H1 (cell line): ENCODE measurements around the gene ACSF3. TPM values are rescaled to one million over a fixed set of nuclear protein-coding genes. Genes with fewer than 3 reads are reported as not detected.

Source experiments
- CTCF ChIA-PET: fragments of 300-600 bp; sonication (Branson Sonifier 250); formaldehyde crosslinking; loops from one replicate; lab custom pipeline; 2021; ENCODE audit not compliant: partially characterized antibody; lab: Charles Lee
- POLR2A ChIA-PET: fragments of 300-600 bp; sonication (Branson Sonifier 250); formaldehyde crosslinking; loops from one replicate; lab custom pipeline; 2021; ENCODE audit warnings: inconsistent platforms; ENCODE audit not compliant: partially characterized antibody; lab: Charles Lee
- DNase-seq, 2 experiments: peaks; one replicate each; pipeline versions ENCODE4 v3.0.0 to v3.0.0-alpha.2; 2010 to 2022; ENCODE audit warnings: low spot score in 2 of 2, low read depth in 1 of 2, mixed read lengths in 1 of 2
- FAIRE-seq: peaks from 2 replicates; lab custom pipeline; 2011; peaks lifted over from hg19 to GRCh38; lab: Jason Lieb, UNC
- H2AFZ ChIP-seq: 2 replicates; pipeline ENCODE4 v1.8.1; 2012; ENCODE audit warnings: low read length, inconsistent platforms
- H2AK5ac ChIP-seq: 2 replicates; pipeline ENCODE4 v1.6.1; 2013; ENCODE audit warnings: low read depth, low read length
- H2BK120ac ChIP-seq: replicated peaks from 2 replicates; pipeline ENCODE3; 2013; ENCODE audit warnings: low read depth, low read length, inconsistent platforms
- H2BK12ac ChIP-seq: 2 replicates; pipeline ENCODE4 v1.6.1; 2013; ENCODE audit warnings: low read depth, low read length
- H2BK15ac ChIP-seq: 2 replicates; pipeline ENCODE4 v1.6.1; 2013; ENCODE audit warnings: low read length
- H2BK20ac ChIP-seq: 2 replicates; pipeline ENCODE4 v1.6.1; 2013; ENCODE audit warnings: low read length
- H2BK5ac ChIP-seq: 2 replicates; pipeline ENCODE4 v1.6.1; 2013; ENCODE audit warnings: low read depth, low read length
- H3K14ac ChIP-seq: 2 replicates; pipeline ENCODE4 v1.6.1; 2013; ENCODE audit warnings: inconsistent platforms; ENCODE audit not compliant: insufficient read length
- H3K18ac ChIP-seq: 2 replicates; pipeline ENCODE4 v1.6.1; 2013; ENCODE audit warnings: low read length; ENCODE audit errors: extremely low read depth
- H3K23ac ChIP-seq: 2 replicates; pipeline ENCODE4 v1.6.1; 2013; ENCODE audit warnings: inconsistent platforms; ENCODE audit not compliant: insufficient read length
- H3K23me2 ChIP-seq: 2 replicates; pipeline ENCODE4 v1.6.1; 2013; ENCODE audit warnings: low read depth, low read length
- H3K27ac ChIP-seq: 2 replicates; pipeline ENCODE4 v1.6.1; 2011; ENCODE audit warnings: low read depth, low read length, inconsistent platforms
- H3K27me3 ChIP-seq, 4 experiments: replicated peaks in 1 of 4; 1 replicate in 1 of 4; 2 replicates in 3 of 4; pipeline versions ENCODE4 v1.6.1 to v1.8.1; 2011 to 2013; ENCODE audit warnings: low read length in 3 of 4, mild to moderate bottlenecking in 3 of 4, inconsistent platforms in 2 of 4, mixed read lengths in 2 of 4, moderate library complexity in 1 of 4; ENCODE audit not compliant: control insufficient read depth in 3 of 4, insufficient read depth in 3 of 4; ENCODE audit errors: extremely low read depth in 1 of 4
- H3K36me3 ChIP-seq, 4 experiments: 2 replicates each; pipeline versions ENCODE4 v1.6.1 to v1.8.1; 2011 to 2013; ENCODE audit warnings: mild to moderate bottlenecking in 4 of 4, low read length in 3 of 4, moderate library complexity in 2 of 4, control low read depth in 1 of 4, inconsistent platforms in 1 of 4; ENCODE audit not compliant: insufficient read depth in 4 of 4, control insufficient read depth in 2 of 4
- H3K4ac ChIP-seq: replicated peaks from 2 replicates; pipeline ENCODE3; 2013; ENCODE audit warnings: low read length, low read depth, mixed read lengths, inconsistent platforms; ENCODE audit not compliant: insufficient read length
- H3K4me1 ChIP-seq, 4 experiments: replicated peaks in 1 of 4; 1 replicate in 1 of 4; 2 replicates in 3 of 4; pipeline versions ENCODE4 v1.6.1 to v1.8.1; 2011 to 2013; ENCODE audit warnings: low read length in 3 of 4, inconsistent platforms in 2 of 4, mixed read lengths in 1 of 4; ENCODE audit not compliant: insufficient read depth in 4 of 4, control insufficient read depth in 3 of 4
- H3K4me2 ChIP-seq, 2 experiments: 2 replicates each; pipeline versions ENCODE4 v1.6.1 to v1.8.1; 2011 to 2013; ENCODE audit warnings: low read depth in 2 of 2, low read length in 2 of 2, control low read depth in 1 of 2, inconsistent platforms in 1 of 2, mild to moderate bottlenecking in 1 of 2; ENCODE audit not compliant: insufficient read depth in 1 of 2
- H3K4me3 ChIP-seq, 4 experiments: fragments of 200-600, 300-600 bp in 1 of 4; sonication (generic), shearing (Covaris generic), sonication (Bioruptor Twin) in 1 of 4; 2 replicates each; pipeline versions ENCODE4 v1.5.1 to v1.8.1; 2011 to 2016; ENCODE audit warnings: low read length in 4 of 4, low read depth in 3 of 4, control low read depth in 2 of 4, inconsistent platforms in 2 of 4, mild to moderate bottlenecking in 2 of 4, mixed read lengths in 1 of 4, moderate library complexity in 1 of 4; ENCODE audit not compliant: insufficient read depth in 2 of 4; ENCODE audit errors: extremely low read depth in 1 of 4
- H3K56ac ChIP-seq: replicated peaks from 2 replicates; pipeline ENCODE3; 2013; ENCODE audit warnings: low read depth, mild to moderate bottlenecking, mixed read lengths, low read length, inconsistent platforms; ENCODE audit not compliant: insufficient read length
- H3K79me1 ChIP-seq: 2 replicates; pipeline ENCODE4 v1.6.1; 2013; ENCODE audit warnings: low read depth, low read length, control low read depth
- H3K79me2 ChIP-seq, 2 experiments: 2 replicates each; pipeline versions ENCODE4 v1.6.1 to v1.8.1; 2012 to 2013; ENCODE audit warnings: low read length in 2 of 2, mild to moderate bottlenecking in 2 of 2, inconsistent platforms in 1 of 2; ENCODE audit not compliant: insufficient read depth in 2 of 2, control insufficient read depth in 1 of 2
- H3K9ac ChIP-seq, 4 experiments: replicated peaks in 1 of 4; 1 replicate in 1 of 4; 2 replicates in 3 of 4; pipeline versions ENCODE4 v1.6.1 to v1.8.1; 2011 to 2013; ENCODE audit warnings: low read depth in 3 of 4, low read length in 3 of 4, control low read depth in 2 of 4, mild to moderate bottlenecking in 2 of 4, moderate library complexity in 2 of 4, inconsistent platforms in 1 of 4; ENCODE audit errors: extremely low read depth in 1 of 4
- H3K9me3 ChIP-seq, 2 experiments: 2 replicates each; pipeline versions ENCODE4 v1.6.1 to v1.8.1; 2012 to 2013; ENCODE audit warnings: mild to moderate bottlenecking in 2 of 2, moderate library complexity in 2 of 2, control low read depth in 1 of 2, inconsistent platforms in 1 of 2, low read depth in 1 of 2, low read length in 1 of 2, mixed read lengths in 1 of 2; ENCODE audit not compliant: insufficient read depth in 2 of 2
- H4K20me1 ChIP-seq, 2 experiments: replicated peaks in 1 of 2; 2 replicates each; pipeline versions ENCODE3 to v1.8.1; 2011 to 2013; ENCODE audit warnings: inconsistent platforms in 2 of 2, low read length in 2 of 2, mild to moderate bottlenecking in 1 of 2; ENCODE audit not compliant: insufficient read depth in 2 of 2, control insufficient read depth in 1 of 2
- H4K5ac ChIP-seq: 2 replicates; pipeline ENCODE4 v1.6.1; 2013; ENCODE audit warnings: low read length, low read depth, mixed read lengths, inconsistent platforms; ENCODE audit not compliant: insufficient read length
- H4K8ac ChIP-seq: 2 replicates; pipeline ENCODE4 v1.8.0; 2013; ENCODE audit warnings: mild to moderate bottlenecking, moderate library complexity, low read length, inconsistent platforms; ENCODE audit not compliant: insufficient read depth; ENCODE audit errors: extremely low read depth
- H4K91ac ChIP-seq: replicated peaks from 2 replicates; pipeline ENCODE3; 2013; ENCODE audit warnings: low read length, mixed read lengths, inconsistent platforms; ENCODE audit not compliant: insufficient read length
- BCL11A ChIP-seq, 2 experiments: IDR thresholded peaks; one replicate each; pipeline ENCODE4 v1.6.1; 2011; ENCODE audit warnings: low read depth in 2 of 2, low read length in 2 of 2, mild to moderate bottlenecking in 2 of 2
- POLR2AphosphoS5 ChIP-seq: IDR thresholded peaks from 2 replicates; pipeline ENCODE4 v1.6.1; 2011; ENCODE audit warnings: low read depth, low read length
- RAD21 ChIP-seq, 2 experiments: IDR thresholded peaks in 1 of 2; conservative IDR thresholded peaks in 1 of 2; 2 replicates each; pipeline ENCODE4 v1.6.1; 2011; ENCODE audit warnings: low read depth in 2 of 2, low read length in 2 of 2, improper control_type of control experiment in 1 of 2, inconsistent platforms in 1 of 2, mild to moderate bottlenecking in 1 of 2, moderate library complexity in 1 of 2
- RFX5 ChIP-seq: IDR thresholded peaks from 2 replicates; pipeline ENCODE4 v1.6.1; 2011; ENCODE audit warnings: low read depth, low read length, improper control_type of control experiment, borderline replicate concordance
- SRF ChIP-seq: IDR thresholded peaks from 2 replicates; pipeline ENCODE4 v1.6.1; 2011; ENCODE audit warnings: mild to moderate bottlenecking, low read depth, low read length, moderate library complexity
- WGBS, 2 experiments: shearing (Covaris generic) in 1 of 2; methylation state at CpG; one replicate each; pipeline versions ENCODE4 v1.1.6 to v1.1.7; 2013 to 2015; ENCODE audit warnings: low lambda C conversion rate in 2 of 2, mixed read lengths in 2 of 2, inconsistent platforms in 1 of 2, low coverage in 1 of 2, missing lambda C conversion rate in 1 of 2; ENCODE audit not compliant: insufficient replicate concordance in 2 of 2, insufficient coverage in 1 of 2, insufficient read length in 1 of 2; ENCODE audit errors: extremely low coverage in 1 of 2, missing lambda C conversion rate in 1 of 2; 5-methylcytosine and 5-hydroxymethylcytosine counted together
- polyA plus RNA-seq, 7 experiments: library from polyadenylated mRNA; depleted of rRNA in 3 of 7; stranded (reverse) in 5 of 7; unstranded in 2 of 7; fragments of >200 nt in 5 of 7; fragments of 200-250 nt in 2 of 7; gene quantifications; 1 replicate in 5 of 7; 2 replicates in 1 of 7; 4 replicates in 1 of 7; pipeline versions ENCODE4 v1.2.1 to v1.2.3, GENCODE V29; 2011 to 2013; ENCODE audit warnings: missing spikeins in 2 of 7, mixed read lengths in 2 of 7
- total RNA-seq: library from RNA; stranded (reverse); fragmentation: NEBNext Ultra II Directional; extraction: Animal tissue kit (Norgen Biotek cat#: 25700); gene quantifications from 2 replicates; pipeline ENCODE4 v1.2.1, GENCODE V29; 2021

Gene ACSF3
- total and polyA plus RNA-seq, 2 of the 8 experiments (the other 6 are each of a cell fraction or from before 2014, with no cell fraction given) = 15.6 to 22.9 TPM

DNA sequence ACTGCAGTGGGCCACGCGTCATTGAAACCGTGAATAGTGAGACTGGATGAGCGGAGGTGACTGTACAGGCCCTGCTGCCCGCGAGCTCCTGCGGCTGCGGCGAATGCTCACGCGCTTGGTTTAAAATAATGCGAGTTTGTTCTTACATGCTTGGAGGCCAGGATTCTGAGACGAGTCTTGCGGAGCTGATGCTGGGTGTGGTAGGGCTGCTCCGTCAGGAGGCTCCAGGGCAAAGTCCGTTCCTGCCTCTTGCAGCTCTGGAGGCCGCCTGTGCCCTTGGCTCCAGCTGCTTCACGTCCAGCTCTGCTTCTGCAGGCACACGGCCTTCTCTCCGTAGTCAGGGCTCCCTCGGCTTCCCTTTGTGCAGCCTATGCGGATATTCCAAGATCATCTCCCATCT lies 9.5 kb downstream of the ACSF3 start:
- H3K36me3 ChIP-seq = peaks cover 0 to 19% (median 11%) of the 10 kb centered on the region in 4 experiments; a peak in 6 of 8 replicates
- no peak overlapping the region for H3K9ac ChIP-seq
- H3K23me2 ChIP-seq = no peaks in the 10 kb centered on the region
- H2BK15ac ChIP-seq = no peak overlapping the region
- no peak overlapping the region for H4K8ac ChIP-seq
- DNase-seq (no peak), FAIRE-seq (no peak)
- H2BK120ac ChIP-seq = no peak overlapping the region
- ChIA-PET POLR2A (interaction anchor here (0.5 to 3.3 kb wide), 3 partner anchors 9 to 426 kb away, joined by 3 to 12 read pairs (median 4); partner anchors contain the start of gene ACSF3), CTCF (interaction anchor here (0.8 to 1.9 kb wide), 2 partner anchors 9 kb away, joined by 3 to 6 read pairs; partner anchors contain the start of gene ACSF3)
- H2BK5ac ChIP-seq = no peak overlapping the region
- peaks cover 2 to 13% of the 10 kb centered on the region in 2 experiments for H4K20me1 ChIP-seq
- no peaks in the 10 kb centered on the region for H3K9me3 ChIP-seq
- H3K27ac ChIP-seq = no peak overlapping the region
- no peak overlapping the region for H3K23ac ChIP-seq
- H2AK5ac ChIP-seq = no peak overlapping the region
- H4K5ac ChIP-seq = no peak overlapping the region
- no peak overlapping the region for H3K4ac ChIP-seq
- no peak overlapping the region for H2BK12ac ChIP-seq
- H3K79me1 ChIP-seq = peaks cover 10% of the 10 kb centered on the region
- H3K79me2 ChIP-seq = peaks cover 0 to 14% of the 10 kb centered on the region in 2 experiments; a peak in 1 of 4 replicates
- WGBS, 2 experiments = 94% methylated on average over 22 of the region's 22 CpGs; no CpG with 5 or more reads in 1 of the 2 experiments
- no peak overlapping the region for H3K56ac ChIP-seq
- H3K18ac ChIP-seq = no peak overlapping the region
- no peak overlapping the region for H4K91ac ChIP-seq
- H3K27me3 ChIP-seq = no peaks in the 10 kb centered on the region
- no peaks in the 10 kb centered on the region; a peak in 2 of 7 replicates for H3K4me1 ChIP-seq
- no peak overlapping the region for H3K4me3 ChIP-seq
- no peak overlapping the region for H3K4me2 ChIP-seq
- no peak overlapping the region for H2AFZ ChIP-seq
- H2BK20ac ChIP-seq = no peak overlapping the region
- no peak overlapping the region for H3K14ac ChIP-seq
- TF ChIP-seq RAD21 (IDR thresholded peaks at IDR 0.05 in 1 of 2, conservative IDR thresholded peaks at IDR 0.05 in 1 of 2; ENCODE audit: low read depth in 2 of 2, low read length in 2 of 2) (no peak), BCL11A (IDR thresholded peaks at IDR 0.05; ENCODE audit: low read depth in 2 of 2, low read length in 2 of 2) (no peak), POLR2AphosphoS5 (no peak), RFX5 (no peak), SRF (no peak)
